GM20431 (cell line): ENCODE measurements around the gene NUP98.

Experiments
- in situ Hi-C: fragments of 300-500 bp; cut with MseI, MboI; formaldehyde crosslinking; loops from one replicate; pipeline ENCODE4 v1.15.0; 2020; ENCODE audit warnings: low sequenced_read_pairs; ENCODE audit not compliant: unreplicated experiment

NUP98 gene

DNA sequence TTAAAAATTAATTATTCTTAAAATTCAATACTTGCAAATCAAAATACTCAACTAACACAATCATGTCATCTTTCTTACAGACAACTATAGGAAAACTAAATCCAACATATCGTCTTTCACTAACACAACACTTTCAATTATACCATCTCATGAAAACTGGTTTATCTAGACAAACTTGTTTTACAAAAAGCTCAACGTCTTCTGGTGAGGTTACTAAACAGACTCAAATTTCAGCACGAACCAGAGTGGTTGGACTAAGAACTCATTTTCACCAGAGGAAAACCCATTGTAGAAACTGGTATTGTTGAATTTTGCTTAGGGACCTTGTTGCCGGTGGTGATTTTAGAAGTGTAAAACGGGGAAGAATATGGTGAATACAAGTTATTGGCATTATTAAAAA, 52.2 kb downstream of the NUP98 start:
- in situ Hi-C loops: no loop called here

- in situ Hi-C loops: no loop called here
Observed at GRCh38 chr11:3738723-3739122, 58.6 kb downstream of the NUP98 start.

DNA sequence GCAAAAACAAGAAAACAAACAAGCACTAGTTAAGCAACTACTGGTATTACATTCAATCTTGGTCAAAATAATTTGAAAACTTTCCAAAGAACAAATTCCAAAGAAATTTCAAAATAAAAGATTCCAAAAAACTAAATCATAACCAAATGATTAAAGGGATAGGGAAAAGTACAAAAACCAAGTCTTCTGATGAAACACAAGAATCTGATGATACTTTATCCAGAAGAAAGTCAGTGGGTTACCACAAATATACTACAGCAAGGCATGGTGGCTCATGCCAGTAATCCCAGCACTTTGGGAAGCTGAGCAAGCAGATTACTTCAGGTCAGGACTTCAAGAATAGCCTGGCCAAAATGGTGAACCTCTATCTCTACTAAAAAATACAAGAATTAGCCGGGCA, 59.1 kb downstream of the NUP98 start:
- in situ Hi-C loops: no loop called here

- in situ Hi-C loops: no loop called here
Observed at GRCh38 chr11:3737386-3737933, 59.9 kb downstream of the NUP98 start.

DNA sequence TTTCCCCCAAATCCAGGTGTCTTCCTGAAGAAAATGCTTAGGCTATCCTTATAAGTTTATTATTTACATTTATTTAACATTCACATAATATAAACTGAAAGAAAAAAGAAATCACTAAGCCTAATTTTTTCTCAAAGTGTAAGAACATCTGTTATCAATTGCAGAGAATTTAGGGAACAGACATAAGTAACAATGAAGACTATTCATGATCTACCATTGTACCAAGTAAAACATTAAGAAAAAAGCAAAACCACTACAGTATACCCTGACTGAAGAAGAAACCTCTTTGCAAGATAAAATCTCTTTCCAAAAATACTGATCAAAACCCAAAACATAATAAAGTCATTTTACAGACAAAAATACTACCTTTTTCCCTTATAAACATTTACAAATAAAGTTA, 60.5 kb downstream of the NUP98 start:
- in situ Hi-C loops: no loop called here

- in situ Hi-C loops: no loop called here
Observed at GRCh38 chr11:3735827-3736226, 61.5 kb downstream of the NUP98 start.

GRCh38 chr11:3732671-3733436, 64.5 kb downstream of the NUP98 start:
- in situ Hi-C loops: no loop called here

GRCh38 chr11:3723014-3723708, 74.2 kb downstream of the NUP98 start:
- in situ Hi-C loops: no loop called here

- in situ Hi-C loops: no loop called here
Observed at GRCh38 chr11:3722100-3722499, 75.3 kb downstream of the NUP98 start.

- in situ Hi-C loops: no loop called here
Observed at GRCh38 chr11:3720997-3721396, 76.4 kb downstream of the NUP98 start.

DNA sequence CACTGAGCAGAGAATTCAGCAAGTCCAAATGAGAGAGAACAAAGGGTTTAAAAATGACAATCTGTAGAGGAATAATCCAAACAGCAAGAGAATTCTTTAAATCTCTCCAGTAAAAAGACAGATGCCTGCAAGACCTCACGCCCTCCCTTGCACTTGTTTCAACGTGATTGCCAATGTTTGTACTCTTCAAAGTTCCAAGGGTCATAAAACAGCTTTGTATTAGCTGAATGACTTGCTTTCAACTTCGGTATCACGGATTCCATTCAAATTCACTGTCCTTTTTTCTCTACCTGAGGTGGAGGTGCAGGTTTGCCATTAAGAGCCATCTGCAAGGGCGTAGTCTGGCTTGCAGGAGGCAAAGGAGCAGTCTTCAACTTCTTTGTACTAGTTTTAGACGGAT, 85.1 kb downstream of the NUP98 start:
- in situ Hi-C loops: no loop called here

- in situ Hi-C loops: no loop called here
Observed at GRCh38 chr11:3710485-3711259, 86.7 kb downstream of the NUP98 start.

DNA sequence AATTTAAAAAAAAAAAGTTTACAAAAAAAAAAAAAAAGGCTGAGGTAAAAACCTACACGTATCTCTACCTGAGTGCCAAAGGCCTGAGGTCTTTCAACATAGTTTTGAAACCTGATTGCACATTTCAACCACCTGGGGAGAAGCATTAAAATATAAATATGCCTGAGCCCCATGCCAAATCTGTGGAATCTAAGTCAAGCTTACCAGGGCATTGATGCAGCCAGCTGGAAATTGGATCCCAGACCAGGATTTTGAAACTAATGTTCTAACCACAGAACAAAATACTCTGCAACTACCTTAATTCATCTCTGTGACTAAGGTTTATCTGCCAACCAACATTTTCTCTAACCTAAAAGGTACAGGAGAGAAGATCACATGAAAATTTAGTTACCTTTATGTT, 87.4 kb downstream of the NUP98 start:
- in situ Hi-C loops: no loop called here

DNA sequence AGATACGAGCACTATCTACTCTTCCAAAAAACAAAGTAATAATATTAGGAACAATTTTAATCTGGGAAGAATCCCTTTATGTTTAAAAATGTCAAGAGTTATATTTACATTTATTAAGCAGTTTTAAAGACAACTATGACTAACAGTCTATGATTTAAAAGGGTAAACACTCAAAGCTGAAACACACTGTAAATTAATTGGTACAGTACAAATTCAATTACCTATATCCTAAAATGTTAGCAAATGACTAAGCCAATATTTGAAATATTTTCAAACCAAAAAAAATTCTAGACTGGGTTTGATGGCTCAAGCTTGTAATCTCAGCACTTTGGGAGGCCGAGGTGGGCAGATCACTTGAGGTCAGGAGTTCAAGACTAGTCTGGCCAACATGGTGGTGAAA, 90.2 kb downstream of the NUP98 start:
- in situ Hi-C loops: no loop called here

DNA sequence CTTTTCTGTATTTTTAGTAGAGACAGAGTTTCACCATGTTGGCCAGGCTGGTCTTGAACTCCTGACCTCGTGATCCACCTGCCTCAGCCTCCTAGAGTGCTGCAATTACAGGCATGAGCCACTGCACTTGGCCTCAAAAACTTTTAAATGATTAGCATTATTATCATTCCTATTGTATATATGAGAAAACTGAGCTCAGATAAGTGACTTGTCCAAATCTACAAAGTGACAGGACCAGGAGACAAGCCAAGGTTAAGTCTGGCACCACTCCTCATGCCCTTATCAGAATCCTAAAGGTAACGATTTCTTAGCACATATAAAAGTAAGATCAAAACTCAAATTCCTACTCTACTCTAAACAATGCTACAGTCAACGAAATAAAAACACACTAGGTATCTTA, 94.0 kb downstream of the NUP98 start:
- in situ Hi-C loops: no loop called here

GRCh38 chr11:3700910-3701309, 96.4 kb downstream of the NUP98 start:
- in situ Hi-C loops: no loop called here

DNA sequence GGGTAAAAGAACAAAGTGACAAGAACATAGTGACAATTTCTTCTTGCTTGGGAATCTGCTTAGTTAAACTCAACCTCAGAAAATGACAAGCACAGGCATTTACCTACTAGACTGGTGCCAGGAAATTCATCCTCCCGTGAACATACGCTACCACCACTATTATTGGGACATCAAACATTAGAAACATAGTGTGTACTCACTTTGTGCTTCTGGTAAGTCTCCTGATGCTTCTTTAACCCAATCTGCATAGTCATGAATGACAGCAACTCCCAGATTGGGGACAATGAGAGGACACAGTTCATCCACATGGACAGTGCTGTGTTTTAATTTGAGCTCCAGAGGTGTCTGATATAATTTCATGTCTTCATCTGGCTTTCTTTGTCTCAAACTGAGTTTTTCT, 96.9 kb downstream of the NUP98 start:
- in situ Hi-C loops: no loop called here

- in situ Hi-C loops: no loop called here
Observed at GRCh38 chr11:3686751-3687150, 110.6 kb downstream of the NUP98 start.

GRCh38 chr11:3685923-3686322, 111.4 kb downstream of the NUP98 start:
- in situ Hi-C loops: no loop called here

GRCh38 chr11:3684819-3685172, 112.6 kb downstream of the NUP98 start:
- in situ Hi-C loops: no loop called here
